Heart right ventricle (tissue), 16 donors: Measurements from ENCODE around the gene GNMT. TPM values are rescaled to one million over a fixed set of nuclear protein-coding genes. Genes with fewer than 3 reads are reported as not detected.

Source experiments
- ATAC-seq, 8 donors: fragments of 200-7000 bp; cut with Tn5 transposase; one replicate each; pipeline ENCODE4 v1.9.1; 2020; ENCODE audit warnings: mild to moderate bottlenecking in 8 of 8, moderate library complexity in 8 of 8, moderate number of reproducible peaks in 1 of 8
- DNase-seq, 2 donors: peaks; one replicate each; pipeline ENCODE4 v3.0.0-alpha.2; 2020
- H3K27ac ChIP-seq, 10 donors: fragments of 200-600 bp; sonication (generic) in 2 of 10; one replicate each; pipeline versions ENCODE4 v1.5.0 to v1.8.0; 2020 to 2022; ENCODE audit warnings: mild to moderate bottlenecking in 3 of 10
- H3K27me3 ChIP-seq, 7 donors: fragments of 200-600 bp; one replicate each; pipeline ENCODE4 v1.8.0; 2021 to 2022; ENCODE audit warnings: mild to moderate bottlenecking in 2 of 7
- H3K36me3 ChIP-seq, 9 donors: fragments of 200-600 bp; sonication (generic) in 1 of 9; one replicate each; pipeline versions ENCODE4 v1.5.0 to v1.8.0; 2020 to 2022; ENCODE audit warnings: mild to moderate bottlenecking in 2 of 9
- H3K4me1 ChIP-seq, 9 donors: fragments of 200-600 bp; sonication (generic) in 1 of 9; one replicate each; pipeline versions ENCODE4 v1.5.0 to v1.8.0; 2020 to 2022; ENCODE audit warnings: mild to moderate bottlenecking in 4 of 9
- H3K4me3 ChIP-seq, 10 donors: fragments of 200-600 bp; sonication (generic) in 2 of 10; one replicate each; pipeline versions ENCODE4 v1.5.0 to v1.8.0; 2020 to 2022; ENCODE audit warnings: mild to moderate bottlenecking in 7 of 10, moderate library complexity in 2 of 10
- H3K9me3 ChIP-seq, 11 donors: fragments of 200-600 bp in 10 of 11; sonication (generic) in 2 of 11; one replicate each; pipeline versions ENCODE4 v1.5.0 to v1.8.0; 2013 to 2022; ENCODE audit warnings: mild to moderate bottlenecking in 2 of 11, control low read depth in 1 of 11, moderate library complexity in 1 of 11
- WGBS, 2 donors: extraction: QIAGEN DNeasy Blood & Tissue Kit; methylation state at CpG; one replicate each; pipeline ENCODE4 v1.1.7; 2013; ENCODE audit warnings: inconsistent platforms in 1 of 2; 5-methylcytosine and 5-hydroxymethylcytosine counted together
- intact Hi-C, 10 donors: fragments of 100-400 bp; cut with DNase I; formaldehyde crosslinking; loops; one replicate each; pipeline versions ENCODE4 v1.11.1 to v1.14.2; 2022
- polyA plus RNA-seq, 2 donors: library from polyadenylated mRNA; stranded (reverse); fragments of 200-250 nt; gene quantifications; one replicate each; pipeline ENCODE4 v1.2.3, GENCODE V29; 2013
- total RNA-seq, 10 donors: library from RNA; stranded (reverse); fragmentation: NEBNext Ultra II Directional in 3 of 10; extraction: Animal tissue kit (Norgen Biotek cat#: 25700) in 3 of 10; gene quantifications; one replicate each; pipeline versions ENCODE4 v1.2.1 to v1.2.4, GENCODE V29; 2021 to 2023
- TF ChIP-seq, protein P1 (sequence below), 9 donors: fragments of 200-600 bp; sonication (generic) in 2 of 9; IDR thresholded peaks; one replicate each; pipeline versions ENCODE4 v1.5.0 to v1.8.0; 2021 to 2022; ENCODE audit warnings: antibody characterized with exemption in 9 of 9, mild to moderate bottlenecking in 5 of 9, moderate library complexity in 1 of 9
- donor health status: Arrhythmogenic right ventricular cardiomyopathy.
- donor health status: ischemic (EF 13 %, LVEDD 7.1; RV severe dilation, severe dysfunction).
- donor health status: healthy with polysubstance abuse.
- donor health status: DM: no; HTN: yes; CAD: no.
- donor health status: DM: no; HTN: no; CAD: no.
- donor health status: ischemic (EF 25% LVEDD 6.9; RV normal size, moderate dysfunction).
- donor health status: ischemic (EF 25% LVEDD 5.7; RV mildly dilated, moderate dysfunction).
- donor health status: healthy.
- donor health status: DM: yes; HTN: yes; CAD: no.
- donor health status: Ischemic cardiomyopathy.
- donor health status: ischemic (EF 35%, LVEDD 5.7; RV mildly dilated, moderate dysfunction).
- donor health status: nonischemic (EF 11% LVEDD 7.7; RV severe dilation, severe dysfunction).
- donor health status: DM: yes; HTN: yes; CAD: no.
- donor health status: PGD.
- donor health status: ischemic (EF 29% LVEDD 5.4; RV normal size, mild dysfunction).
- donor health status: nonischemic (EF 23%, LVEDD 6.1; RV moderate dilation, normal function).

GNMT gene
- total and polyA plus RNA-seq, 12 donors = 0.26 to 10.9 (median 0.86) TPM

DNA sequence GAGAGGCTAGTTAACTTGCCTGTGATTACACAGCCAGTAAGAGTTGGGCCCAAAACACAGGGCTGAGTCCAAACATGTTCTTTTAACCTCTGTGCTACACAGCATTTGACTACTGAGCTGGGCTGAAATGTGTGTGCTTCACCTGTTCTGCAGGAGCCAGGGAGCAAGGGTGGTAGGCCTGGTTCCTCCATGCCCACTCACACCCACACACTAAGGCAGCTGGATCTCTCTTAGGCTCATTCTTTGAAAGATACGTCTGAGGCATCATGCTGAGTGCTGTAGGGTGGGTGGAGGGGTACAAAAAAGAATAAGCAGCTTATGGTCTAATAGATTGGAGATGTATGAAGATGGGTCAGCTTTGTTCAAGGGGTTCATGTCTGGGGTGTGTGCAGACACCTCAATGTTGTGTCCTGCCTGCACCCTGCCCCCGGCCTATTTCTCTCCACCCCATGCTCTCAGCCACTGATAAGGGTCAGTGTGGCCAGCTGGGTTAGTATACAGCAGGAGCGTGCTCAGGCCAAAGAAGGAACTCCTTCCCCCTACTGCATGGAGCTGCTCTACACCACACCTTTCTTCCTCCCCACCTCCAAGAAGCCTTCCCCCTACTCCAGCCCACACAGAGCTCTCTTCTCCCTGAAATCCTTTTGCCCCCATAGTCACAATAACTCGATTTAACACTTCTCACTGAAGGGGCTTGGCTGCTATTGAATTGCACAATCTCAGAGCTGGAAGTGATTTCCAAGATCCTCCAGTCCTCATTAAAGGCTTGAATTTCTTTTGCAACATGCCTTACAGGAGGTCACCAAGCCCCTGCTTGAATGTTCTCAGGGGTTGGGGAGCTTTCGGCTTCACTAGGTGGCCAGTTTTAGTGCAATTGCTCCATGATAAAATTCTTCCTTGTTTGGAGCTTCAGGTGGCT lies 27.2 kb downstream of the GNMT start:
- Histone ChIP-seq H3K4me3 (no peak overlapping the region), H3K36me3 (peaks cover 0 to 53% (median 12%) of the 10 kb centered on the region in 9 donors), H3K27me3 (no peaks in the 10 kb centered on the region), H3K27ac (no peak overlapping the region), H3K9me3 (no peaks in the 10 kb centered on the region), H3K4me1 (peaks cover 11 to 50% (median 44%) of the 10 kb centered on the region in 9 donors)
- 64 to 78% methylated on average over 5 of the region's 5 CpGs for WGBS, 2 donors
- intact Hi-C loops = no loop called here
- ATAC-seq = no peak
- TF ChIP-seq, protein P1, sequence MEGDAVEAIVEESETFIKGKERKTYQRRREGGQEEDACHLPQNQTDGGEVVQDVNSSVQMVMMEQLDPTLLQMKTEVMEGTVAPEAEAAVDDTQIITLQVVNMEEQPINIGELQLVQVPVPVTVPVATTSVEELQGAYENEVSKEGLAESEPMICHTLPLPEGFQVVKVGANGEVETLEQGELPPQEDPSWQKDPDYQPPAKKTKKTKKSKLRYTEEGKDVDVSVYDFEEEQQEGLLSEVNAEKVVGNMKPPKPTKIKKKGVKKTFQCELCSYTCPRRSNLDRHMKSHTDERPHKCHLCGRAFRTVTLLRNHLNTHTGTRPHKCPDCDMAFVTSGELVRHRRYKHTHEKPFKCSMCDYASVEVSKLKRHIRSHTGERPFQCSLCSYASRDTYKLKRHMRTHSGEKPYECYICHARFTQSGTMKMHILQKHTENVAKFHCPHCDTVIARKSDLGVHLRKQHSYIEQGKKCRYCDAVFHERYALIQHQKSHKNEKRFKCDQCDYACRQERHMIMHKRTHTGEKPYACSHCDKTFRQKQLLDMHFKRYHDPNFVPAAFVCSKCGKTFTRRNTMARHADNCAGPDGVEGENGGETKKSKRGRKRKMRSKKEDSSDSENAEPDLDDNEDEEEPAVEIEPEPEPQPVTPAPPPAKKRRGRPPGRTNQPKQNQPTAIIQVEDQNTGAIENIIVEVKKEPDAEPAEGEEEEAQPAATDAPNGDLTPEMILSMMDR (IDR thresholded peaks at IDR 0.05) = no peak
- DNase-seq = no peak

DNA sequence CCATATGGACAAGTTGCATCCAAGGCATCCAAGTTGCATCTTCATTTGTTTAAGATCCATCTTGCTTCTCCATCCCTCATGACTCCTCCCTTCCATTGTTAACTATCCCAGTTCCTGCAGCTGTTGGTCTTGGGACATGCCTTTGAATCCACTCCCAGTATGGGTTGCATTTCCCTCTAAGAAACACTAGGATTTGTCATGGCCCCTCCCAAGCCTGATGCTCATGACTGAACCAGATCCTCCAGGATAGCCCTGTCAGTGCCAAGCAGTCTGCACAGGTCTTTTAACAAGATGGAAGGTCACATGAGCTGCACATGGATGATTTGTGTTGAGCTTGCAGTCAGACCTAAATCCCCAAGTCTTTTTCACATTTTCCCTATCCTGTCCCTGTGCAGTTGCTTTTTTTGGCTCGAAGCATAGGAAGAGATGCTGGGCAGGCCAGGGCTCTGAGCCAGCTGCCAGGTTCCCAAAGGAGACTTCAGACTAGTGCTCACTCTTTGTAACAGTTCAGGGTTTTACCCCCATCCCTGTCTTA lies 28.0 kb downstream of the GNMT start:
- intact Hi-C loops = no loop called here
- ATAC-seq (no peak), DNase-seq (no peak)
- no peaks in the 10 kb centered on the region for H3K9me3 ChIP-seq
- H3K4me1 ChIP-seq = peaks cover 11 to 49% (median 42%) of the 10 kb centered on the region in 9 donors
- no peaks in the 10 kb centered on the region for H3K27me3 ChIP-seq
- 10 to 18% methylated on average over 1 of the region's 1 CpG for WGBS, 2 donors
- H3K4me3 ChIP-seq = no peak overlapping the region
- TF ChIP-seq, protein P1 (IDR thresholded peaks at IDR 0.05) = no peak
- peaks cover 0 to 58% (median 12%) of the 10 kb centered on the region in 9 donors for H3K36me3 ChIP-seq
- H3K27ac ChIP-seq = no peak overlapping the region

DNA sequence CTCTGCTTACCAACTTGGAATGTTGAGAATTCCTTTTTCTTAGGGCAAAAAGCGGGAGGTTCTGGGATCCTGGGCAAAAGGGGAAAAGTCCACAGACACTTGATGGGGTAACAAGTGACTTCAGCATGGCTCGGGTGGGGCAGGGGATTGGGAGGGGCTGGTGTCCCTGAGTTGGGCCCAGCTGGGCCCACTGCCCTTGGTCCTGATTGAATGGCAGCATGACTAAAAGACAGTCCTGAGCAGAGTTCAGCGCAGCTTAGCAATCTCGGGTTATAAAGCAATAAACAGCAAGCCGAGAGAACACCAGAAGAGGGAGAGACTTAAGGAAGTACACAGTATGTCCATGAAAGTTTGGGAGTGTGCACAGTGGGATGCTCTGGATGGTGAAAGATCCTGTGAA lies 29.4 kb downstream of the GNMT start:
- ATAC-seq (no peak), DNase-seq (no peak)
- TF ChIP-seq, protein P1 (IDR thresholded peaks at IDR 0.05) = no peak
- no peaks in the 10 kb centered on the region for H3K27me3 ChIP-seq
- 91 to 94% methylated on average over 5 of the region's 5 CpGs for WGBS, 2 donors
- no peaks in the 10 kb centered on the region for H3K9me3 ChIP-seq
- H3K36me3 ChIP-seq = peaks cover 0 to 68% (median 12%) of the 10 kb centered on the region in 9 donors
- H3K4me3 ChIP-seq = no peak overlapping the region
- H3K27ac ChIP-seq = no peak overlapping the region
- H3K4me1 ChIP-seq = peaks cover 7 to 44% (median 39%) of the 10 kb centered on the region in 9 donors
- intact Hi-C loops = no loop called here

DNA sequence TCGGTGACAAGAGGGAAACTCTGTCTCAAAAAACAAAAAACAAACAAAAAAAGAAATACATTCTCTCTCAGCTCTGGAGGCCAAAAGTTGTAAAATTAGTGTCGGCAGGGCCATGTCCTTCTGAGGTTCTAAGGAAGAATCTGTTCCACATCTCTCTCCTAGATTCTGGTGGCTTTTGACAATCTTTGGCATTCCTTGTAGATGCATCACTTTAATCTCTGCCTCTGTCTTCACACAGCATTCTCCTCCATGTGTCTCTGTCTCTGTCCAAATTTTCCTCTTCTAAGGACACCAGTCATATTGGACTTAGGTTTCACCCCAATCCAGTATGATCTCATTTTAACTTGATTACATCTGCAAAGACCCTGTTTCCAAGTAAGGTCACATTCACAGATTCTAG lies 32.9 kb downstream of the GNMT start:
- H3K9me3 ChIP-seq = no peaks in the 10 kb centered on the region
- intact Hi-C loops = no loop called here
- ATAC-seq = no peak
- no peak overlapping the region for H3K4me3 ChIP-seq
- WGBS, 2 donors = 89 to 92% methylated on average over 2 of the region's 2 CpGs
- TF ChIP-seq, protein P1 (IDR thresholded peaks at IDR 0.05) = no peak
- DNase-seq = no peak
- H3K27ac ChIP-seq = no peak overlapping the region
- peaks cover 0 to 63% (median 12%) of the 10 kb centered on the region in 9 donors for H3K36me3 ChIP-seq
- H3K4me1 ChIP-seq = peaks cover 0 to 9% (median 6%) of the 10 kb centered on the region in 9 donors
- H3K27me3 ChIP-seq = no peaks in the 10 kb centered on the region
